HG03571 (cell line): Measurements from ENCODE around the gene COMT.
"Not testable (repeated sequence)": the region's sequence is repeated elsewhere in the genome, so short reads cannot be mapped to it uniquely, and the experiment has no call there.

Experiments used
- ATAC-seq: cut with Tn5 transposase; IDR thresholded peaks from one replicate; pipeline ENCODE4 v1.9.1; 2021; ENCODE audit not compliant: unreplicated experiment

Gene COMT

GRCh38 chr22:19907902-19908301 is 33.7 kb upstream of the COMT start:
- ATAC-seq, result not testable (repeated sequence)

GRCh38 chr22:19909350-19910179 is 32.0 kb upstream of the COMT start:
- no peak for ATAC-seq

GRCh38 chr22:19910180-19910744 is 31.3 kb upstream of the COMT start:
- no peak for ATAC-seq

- no peak for ATAC-seq
These were observed 29.9 kb upstream of the COMT start for GRCh38 chr22:19911540-19912270.

GRCh38 chr22:19912271-19912999 is 29.1 kb upstream of the COMT start:
- ATAC-seq, result no peak

- no peak for ATAC-seq
These were observed 28.1 kb upstream of the COMT start for GRCh38 chr22:19913337-19913936.

- ATAC-seq, result no peak
These were observed 27.2 kb upstream of the COMT start for GRCh38 chr22:19914201-19914943.

- ATAC-seq, result no peak
These were observed 26.2 kb upstream of the COMT start for GRCh38 chr22:19915287-19915954.

- no peak for ATAC-seq
These were observed 25.6 kb upstream of the COMT start for GRCh38 chr22:19916006-19916405.

- no peak for ATAC-seq
These were observed 24.6 kb upstream of the COMT start for GRCh38 chr22:19916941-19917340.

- no peak for ATAC-seq
These were observed 24.0 kb upstream of the COMT start for GRCh38 chr22:19917389-19918138.

GRCh38 chr22:19918332-19919106 is 23.1 kb upstream of the COMT start:
- no peak for ATAC-seq

GRCh38 chr22:19919701-19920363 is 21.7 kb upstream of the COMT start:
- no peak for ATAC-seq

GRCh38 chr22:19921544-19922081 is 20.0 kb upstream of the COMT start:
- ATAC-seq, result no peak

- ATAC-seq, result no peak
These were observed 17.6 kb upstream of the COMT start for GRCh38 chr22:19923914-19924513.

- ATAC-seq, result not testable (repeated sequence)
These were observed 15.5 kb upstream of the COMT start for GRCh38 chr22:19926028-19926427.

- ATAC-seq, result no peak
These were observed 13.9 kb upstream of the COMT start for GRCh38 chr22:19927696-19928095.
